OCI-LY3 (cell line): ENCODE results near the gene PSG1.
"Not testable (repeated sequence)": the region's sequence is repeated elsewhere in the genome, so short reads cannot be mapped to it uniquely, and the experiment has no call there.

ENCODE experiments used
- H2AFZ ChIP-seq: fragments of 200-600, 300-600 bp; shearing (Covaris generic); 2 replicates; pipeline ENCODE4 v1.6.0; 2014; ENCODE audit warnings: antibody characterized with exemption, low read depth, low read length
- H3K27ac ChIP-seq: fragments of 200-600, 300-600 bp; sonication (generic); 2 replicates; pipeline ENCODE4 v1.5.1; 2014; ENCODE audit warnings: mild to moderate bottlenecking, low read length, moderate library complexity, mixed read lengths
- H3K27me3 ChIP-seq: fragments of 200-600, 300-600 bp; sonication (generic); 2 replicates; pipeline ENCODE4 v1.6.1; 2014; ENCODE audit warnings: low read depth, low read length, mixed read lengths
- H3K36me3 ChIP-seq: fragments of 200-600, 300-600 bp; sonication (generic); replicated peaks from 2 replicates; pipeline ENCODE3; 2014; ENCODE audit warnings: low read depth, low read length, mixed read lengths
- H3K4me1 ChIP-seq: fragments of 300-600, 200-600 bp; sonication (generic); 2 replicates; pipeline ENCODE4 v1.6.1; 2014; ENCODE audit warnings: low read length, mixed read lengths
- H3K4me2 ChIP-seq: fragments of 200-600, 300-600 bp; sonication (generic); 2 replicates; pipeline ENCODE4 v1.6.1; 2014; ENCODE audit warnings: low read length, mixed read lengths
- H3K4me3 ChIP-seq: fragments of 300-600, 200-600 bp; sonication (generic); 2 replicates; pipeline ENCODE4 v1.5.1; 2014; ENCODE audit warnings: antibody characterized with exemption, mild to moderate bottlenecking, low read length, moderate library complexity
- H3K79me2 ChIP-seq: fragments of 300-600, 200-600 bp; shearing (Covaris generic); 2 replicates; pipeline ENCODE4 v1.6.1; 2014; ENCODE audit warnings: mild to moderate bottlenecking, low read length, mixed read lengths
- H3K9ac ChIP-seq: fragments of 300-600, 200-600 bp; shearing (Covaris generic); 2 replicates; pipeline ENCODE4 v1.6.0; 2014; ENCODE audit warnings: mild to moderate bottlenecking, low read length, moderate library complexity
- H3K9me3 ChIP-seq: fragments of 200-600, 300-600 bp; shearing (Covaris generic); 2 replicates; pipeline ENCODE4 v1.6.1; 2014; ENCODE audit warnings: low read length, mixed read lengths; ENCODE audit not compliant: insufficient read depth
- H4K20me1 ChIP-seq: fragments of 200-600, 300-600 bp; sonication (generic); 2 replicates; pipeline ENCODE4 v1.6.1; 2016; ENCODE audit warnings: low read length, mixed read lengths; ENCODE audit not compliant: insufficient read depth
- EZH2phosphoT487 ChIP-seq: fragments of 200-600 bp; shearing (Covaris generic); IDR thresholded peaks from 2 replicates; pipeline ENCODE4 v1.6.1; 2018; ENCODE audit warnings: antibody characterized with exemption, mixed run types, low read depth
- TF ChIP-seq, protein P1 (sequence below): fragments of 200-600, 300-600 bp; sonication (generic); IDR thresholded peaks from 2 replicates; pipeline ENCODE4 v1.5.1; 2014; ENCODE audit warnings: antibody characterized with exemption, low read length, low read depth

The PSG1 gene

DNA sequence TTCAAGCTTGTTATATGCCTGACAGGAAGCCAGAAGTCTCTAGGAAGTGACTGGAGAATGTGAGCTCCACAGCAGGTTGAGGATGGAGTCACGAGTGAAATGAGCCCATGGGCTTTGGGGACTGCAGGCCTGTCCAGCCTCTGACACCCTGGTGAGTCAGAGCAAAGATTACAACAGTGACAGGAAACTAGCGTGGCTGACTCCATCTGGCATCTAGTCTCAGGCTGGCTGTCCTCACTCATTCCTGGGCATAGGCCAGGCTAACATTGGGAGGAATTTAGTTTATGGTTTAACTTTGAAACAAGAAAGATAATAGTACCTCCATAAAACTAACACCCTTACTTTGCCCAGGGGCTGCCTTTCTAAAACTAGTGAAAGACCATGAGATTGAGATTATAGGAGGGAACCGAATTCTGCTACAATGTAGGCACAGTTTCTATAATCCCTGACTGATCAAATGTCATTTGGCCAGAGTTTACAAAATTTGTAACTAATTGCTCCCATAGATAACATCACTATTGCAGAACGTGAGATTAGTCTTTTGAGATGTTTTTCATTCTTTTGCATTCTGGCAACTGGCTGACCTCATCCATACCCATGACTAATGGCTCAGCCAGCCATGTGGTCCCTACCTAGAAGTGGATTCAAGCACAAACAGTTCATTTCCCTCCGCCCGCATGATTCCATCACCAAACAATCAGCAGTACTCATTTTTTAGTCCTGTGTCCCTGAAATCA lies 28.4 kb downstream of the PSG1 start:
- Histone ChIP-seq H2AFZ (no peak overlapping the region), H3K9me3 (no peaks in the 10 kb centered on the region), H4K20me1 (no peaks in the 10 kb centered on the region), H3K4me3 (no peak overlapping the region), H3K27ac (no peak overlapping the region), H3K4me2 (no peak overlapping the region), H3K4me1 (no peaks in the 10 kb centered on the region), H3K36me3 (no peaks in the 10 kb centered on the region), H3K9ac (no peak overlapping the region), H3K27me3 (peaks cover 11% of the 10 kb centered on the region; the same call in 1 of the 2 replicates), H3K79me2 (no peaks in the 10 kb centered on the region)
- TF ChIP-seq EZH2phosphoT487 = no peak
- TF ChIP-seq, protein P1, sequence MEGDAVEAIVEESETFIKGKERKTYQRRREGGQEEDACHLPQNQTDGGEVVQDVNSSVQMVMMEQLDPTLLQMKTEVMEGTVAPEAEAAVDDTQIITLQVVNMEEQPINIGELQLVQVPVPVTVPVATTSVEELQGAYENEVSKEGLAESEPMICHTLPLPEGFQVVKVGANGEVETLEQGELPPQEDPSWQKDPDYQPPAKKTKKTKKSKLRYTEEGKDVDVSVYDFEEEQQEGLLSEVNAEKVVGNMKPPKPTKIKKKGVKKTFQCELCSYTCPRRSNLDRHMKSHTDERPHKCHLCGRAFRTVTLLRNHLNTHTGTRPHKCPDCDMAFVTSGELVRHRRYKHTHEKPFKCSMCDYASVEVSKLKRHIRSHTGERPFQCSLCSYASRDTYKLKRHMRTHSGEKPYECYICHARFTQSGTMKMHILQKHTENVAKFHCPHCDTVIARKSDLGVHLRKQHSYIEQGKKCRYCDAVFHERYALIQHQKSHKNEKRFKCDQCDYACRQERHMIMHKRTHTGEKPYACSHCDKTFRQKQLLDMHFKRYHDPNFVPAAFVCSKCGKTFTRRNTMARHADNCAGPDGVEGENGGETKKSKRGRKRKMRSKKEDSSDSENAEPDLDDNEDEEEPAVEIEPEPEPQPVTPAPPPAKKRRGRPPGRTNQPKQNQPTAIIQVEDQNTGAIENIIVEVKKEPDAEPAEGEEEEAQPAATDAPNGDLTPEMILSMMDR = no peak

DNA sequence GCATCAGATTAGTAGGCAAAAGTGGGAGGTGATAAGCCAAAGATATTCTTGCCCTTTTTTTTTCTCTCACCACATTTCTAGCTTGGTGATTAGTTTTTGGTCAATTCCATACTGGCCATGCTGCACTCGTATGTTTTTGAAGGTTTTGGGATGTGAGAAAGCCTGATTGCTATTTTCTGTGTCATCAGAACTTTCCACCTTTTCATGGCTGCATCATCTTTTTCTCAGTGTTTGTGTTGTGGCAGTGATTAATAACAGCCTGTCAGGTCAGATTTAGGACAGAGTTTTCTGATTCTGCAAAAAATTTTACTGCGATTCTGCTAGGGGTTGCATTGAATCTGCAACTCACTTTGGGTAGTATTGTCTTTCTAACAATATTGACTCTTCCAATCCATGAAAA lies 32.9 kb downstream of the PSG1 start:
- H3K27me3 ChIP-seq = peaks cover 11% of the 10 kb centered on the region; the same call in 1 of the 2 replicates
- no peaks in the 10 kb centered on the region for H4K20me1 ChIP-seq
- H3K4me3 ChIP-seq = no peak overlapping the region
- no peak overlapping the region for H3K4me2 ChIP-seq
- H3K4me1 ChIP-seq = no peaks in the 10 kb centered on the region
- no peak overlapping the region for H2AFZ ChIP-seq
- H3K9me3 ChIP-seq = no peaks in the 10 kb centered on the region
- H3K9ac ChIP-seq = no peak overlapping the region
- no peaks in the 10 kb centered on the region for H3K36me3 ChIP-seq
- TF ChIP-seq, protein P1 = no peak
- TF ChIP-seq EZH2phosphoT487 = no peak
- H3K79me2 ChIP-seq = no peaks in the 10 kb centered on the region
- no peak overlapping the region for H3K27ac ChIP-seq

DNA sequence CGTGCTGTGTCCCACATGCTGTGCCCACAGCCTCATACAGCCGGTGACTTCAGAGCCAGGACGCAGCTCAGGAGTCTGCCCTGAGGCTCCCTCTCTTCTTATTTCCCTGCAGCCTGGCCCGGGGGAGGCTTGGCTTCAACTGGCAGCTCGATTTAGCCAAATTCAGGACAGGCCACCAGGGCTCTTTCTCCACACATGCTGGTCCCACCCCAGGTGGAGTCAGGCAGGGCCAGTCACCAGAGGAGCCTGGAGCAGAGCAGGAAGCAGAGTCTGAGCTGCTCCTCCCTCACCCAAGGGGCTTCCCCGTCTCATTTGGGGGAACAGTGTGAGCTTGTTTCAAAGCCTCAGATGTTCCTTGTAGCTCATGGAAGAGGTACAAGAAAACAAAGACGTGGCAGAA lies 35.9 kb downstream of the PSG1 start:
- not testable (repeated sequence) for H3K79me2 ChIP-seq, H3K4me3 ChIP-seq, H4K20me1 ChIP-seq, H2AFZ ChIP-seq, H3K9ac ChIP-seq, H3K4me1 ChIP-seq, H3K4me2 ChIP-seq, H3K9me3 ChIP-seq, H3K36me3 ChIP-seq, H3K27ac ChIP-seq, H3K27me3 ChIP-seq

DNA sequence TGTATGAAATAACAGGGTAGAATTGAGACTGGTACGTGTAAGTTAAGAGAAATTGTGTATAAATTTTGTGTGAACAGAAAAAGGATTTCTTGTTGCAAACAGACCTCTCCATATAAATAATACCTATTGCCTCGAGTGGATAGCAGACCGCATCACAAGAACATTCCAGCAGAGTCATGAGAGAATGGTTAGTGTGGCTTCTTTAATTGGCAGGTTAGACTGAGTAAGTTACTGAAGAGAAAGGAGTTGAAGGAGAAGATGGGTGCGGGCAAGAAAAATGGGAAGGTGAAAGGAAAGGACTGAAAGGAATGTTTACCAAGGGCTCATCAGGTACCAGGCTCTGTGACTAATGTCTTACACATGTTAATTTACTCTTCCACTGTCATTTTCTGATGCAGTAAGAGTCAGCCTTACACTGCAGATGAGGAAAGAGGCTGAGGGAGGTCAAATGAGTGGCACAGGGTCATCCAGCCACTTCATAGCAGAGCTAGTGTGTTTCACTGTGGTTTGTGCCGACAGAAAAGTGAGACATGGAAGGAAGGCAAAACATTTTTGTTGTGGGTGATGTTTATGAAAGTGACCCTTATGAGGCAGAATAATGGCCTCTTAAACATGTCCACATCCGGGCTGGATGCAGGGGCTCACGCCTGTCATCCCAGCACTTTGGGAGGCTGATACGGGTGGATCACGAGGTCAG lies 46.6 kb downstream of the PSG1 start:
- H3K4me2 ChIP-seq, H2AFZ ChIP-seq, H3K27me3 ChIP-seq, H3K36me3 ChIP-seq, H3K27ac ChIP-seq, H3K4me1 ChIP-seq, H3K9ac ChIP-seq, H3K4me3 ChIP-seq, H3K9me3 ChIP-seq, H4K20me1 ChIP-seq, H3K79me2 ChIP-seq: not testable (repeated sequence)

DNA sequence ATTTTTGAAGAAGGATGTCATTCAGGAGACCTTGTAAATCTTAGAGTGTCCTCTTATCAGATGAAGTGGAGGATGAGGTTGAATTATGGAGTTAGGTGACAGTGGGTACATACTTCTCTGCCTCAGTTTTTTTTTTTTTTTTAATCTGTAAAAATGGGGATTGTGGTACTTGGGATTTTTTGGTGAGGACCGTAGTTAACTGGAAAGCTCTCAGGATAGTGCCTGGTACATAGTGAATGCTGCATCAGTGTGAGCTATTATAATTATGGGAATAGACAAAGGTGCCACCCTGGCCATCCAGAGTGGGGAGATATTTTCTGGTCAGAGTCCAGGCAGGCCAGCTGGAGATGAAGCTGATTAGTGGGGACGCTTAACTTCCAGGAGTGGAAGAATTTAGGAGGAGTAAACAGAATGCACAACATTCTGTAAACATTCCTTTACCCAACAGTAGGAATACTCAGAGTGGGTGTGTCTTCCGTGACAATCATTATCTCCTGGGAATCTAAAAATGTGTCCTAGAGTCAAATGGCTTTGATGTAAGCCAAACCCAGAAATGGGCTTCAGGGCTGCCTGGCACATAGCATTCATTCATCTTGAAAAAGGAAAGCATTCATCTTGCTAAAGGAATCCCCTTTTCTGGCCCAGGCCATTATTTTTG lies 47.4 kb downstream of the PSG1 start:
- H3K27ac ChIP-seq, H3K4me3 ChIP-seq, H3K4me2 ChIP-seq: not testable (repeated sequence)

More for the DNA sequence above, 47.4 kb downstream of the PSG1 start:
- H3K27me3 ChIP-seq, H3K79me2 ChIP-seq, H2AFZ ChIP-seq, H3K4me1 ChIP-seq, H3K9me3 ChIP-seq, H3K9ac ChIP-seq, H3K36me3 ChIP-seq, H4K20me1 ChIP-seq: not testable (repeated sequence)
